Measurements from ENCODE around the gene SAXO2. TPM values are rescaled to one million over a fixed set of nuclear protein-coding genes. Genes with fewer than 3 reads are reported as not detected.
"Not testable (repeated sequence)": the region's sequence is repeated elsewhere in the genome, so short reads cannot be mapped to it uniquely, and the experiment has no call there.

The SAXO2 gene
- total RNA-seq, 1 donor from 2014 or later: 0.29 TPM

DNA sequence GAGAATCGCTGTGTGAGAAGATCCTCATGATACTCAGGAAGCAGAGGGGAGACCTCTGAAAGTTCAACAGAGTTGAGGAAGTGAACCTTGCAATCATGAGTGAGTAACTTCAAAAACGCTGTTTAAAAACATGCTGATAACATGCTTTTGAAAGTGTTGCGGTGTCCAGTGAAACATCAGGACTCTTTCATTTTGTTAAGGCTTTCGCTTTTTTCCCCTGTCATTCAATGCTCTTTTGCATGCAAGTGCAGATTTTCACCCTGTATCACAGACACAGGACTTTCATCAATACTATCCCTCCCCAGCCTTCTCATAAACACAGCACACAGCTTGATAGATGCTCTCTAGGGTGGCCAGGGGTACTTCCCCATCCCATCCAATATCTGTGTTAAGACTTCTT, 23.9 kb downstream of the SAXO2 start:
- DNase-seq (ENCODE audit: low read depth): not testable (repeated sequence)

DNA sequence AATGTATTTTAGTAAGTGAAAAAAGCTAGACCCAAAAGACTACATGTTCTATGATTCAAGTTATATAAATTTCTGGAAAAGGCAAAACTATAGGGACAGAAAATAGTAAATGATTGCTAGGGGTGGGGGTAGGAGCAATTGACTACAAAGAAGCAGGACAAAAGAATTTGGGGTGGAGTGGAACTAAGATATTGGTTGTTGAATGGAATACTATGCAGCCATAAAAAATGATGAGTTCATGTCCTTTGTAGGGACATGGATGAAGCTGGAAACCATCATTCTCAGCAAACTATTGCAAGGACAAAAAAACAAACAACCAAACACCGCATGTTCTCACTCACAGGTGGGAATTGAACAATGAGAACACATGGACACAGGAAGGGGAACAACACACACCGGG, 25.6 kb downstream of the SAXO2 start:
- DNase-seq (ENCODE audit: low read depth): not testable (repeated sequence)

DNA sequence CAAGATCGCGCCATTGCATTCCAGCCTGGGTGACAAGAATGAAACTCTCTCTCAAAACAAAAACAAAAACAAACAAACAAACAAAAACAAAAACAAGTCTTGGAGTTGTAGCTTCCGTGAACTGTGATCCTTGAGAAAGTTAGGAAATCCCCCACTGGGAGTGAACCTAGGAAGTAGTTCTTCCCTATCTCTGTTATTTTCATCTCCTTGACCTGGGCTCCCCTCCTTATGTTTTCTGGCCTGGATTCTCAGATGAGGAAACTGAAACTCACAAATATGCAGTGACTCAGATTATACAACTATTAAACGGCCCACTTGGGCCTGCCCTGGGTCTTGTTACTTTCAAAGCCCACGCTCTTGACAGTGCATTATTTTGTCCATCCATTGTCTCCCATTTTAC, 29.7 kb downstream of the SAXO2 start:
- DNase-seq (ENCODE audit: low read depth): no peak

DNA sequence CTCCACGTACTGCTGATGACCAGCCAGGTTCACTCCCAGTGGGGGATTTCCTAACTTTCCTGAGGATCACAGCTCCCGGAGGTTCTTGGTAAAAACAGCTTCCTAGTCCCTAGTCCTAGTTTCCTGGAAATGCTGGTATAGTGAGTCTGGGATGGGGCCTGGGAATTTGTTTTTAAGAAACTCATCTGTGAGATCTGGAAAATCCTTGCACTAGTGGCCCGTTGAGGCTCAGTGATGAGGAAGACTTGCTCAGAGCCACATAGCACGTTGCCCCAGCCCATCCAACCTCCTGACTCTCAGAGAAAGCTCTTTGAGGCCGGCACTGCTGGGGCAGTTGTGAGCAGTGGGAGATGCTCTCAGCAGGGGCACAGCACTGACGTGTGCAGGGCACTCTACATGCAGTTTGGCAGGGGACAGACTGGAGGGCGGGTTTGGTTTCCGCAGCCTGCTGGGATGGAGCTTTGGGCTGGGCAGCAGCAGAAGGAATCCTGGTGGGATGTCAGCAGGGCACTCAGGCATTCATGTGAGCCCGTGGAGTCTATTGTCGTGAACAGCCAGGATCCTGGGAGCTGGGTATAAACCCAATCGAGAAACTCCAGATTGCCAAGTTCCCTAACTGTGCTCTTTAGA, 31.6 kb downstream of the SAXO2 start:
- DNase-seq (ENCODE audit: low read depth): no peak

DNA sequence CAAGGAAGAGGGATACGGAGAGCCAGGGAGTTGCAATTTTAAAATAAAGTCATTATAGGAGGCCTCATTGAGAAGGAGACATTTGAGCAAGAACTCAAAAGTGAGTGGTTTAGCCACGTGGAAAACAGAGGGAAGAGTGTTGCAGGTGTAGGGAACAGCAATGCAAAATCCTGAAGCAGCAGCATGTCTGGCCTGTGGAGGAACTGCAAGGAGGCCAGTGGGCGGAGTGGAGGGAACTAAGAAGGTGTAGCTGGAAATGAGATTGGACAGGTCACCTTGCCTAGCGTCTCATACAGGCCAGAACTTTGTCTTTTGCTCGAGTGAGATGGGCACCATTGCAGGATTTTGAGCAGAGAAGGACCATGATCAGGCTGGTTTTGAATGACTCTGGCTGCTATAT, 34.9 kb downstream of the SAXO2 start:
- no peak for DNase-seq (ENCODE audit: low read depth)

DNA sequence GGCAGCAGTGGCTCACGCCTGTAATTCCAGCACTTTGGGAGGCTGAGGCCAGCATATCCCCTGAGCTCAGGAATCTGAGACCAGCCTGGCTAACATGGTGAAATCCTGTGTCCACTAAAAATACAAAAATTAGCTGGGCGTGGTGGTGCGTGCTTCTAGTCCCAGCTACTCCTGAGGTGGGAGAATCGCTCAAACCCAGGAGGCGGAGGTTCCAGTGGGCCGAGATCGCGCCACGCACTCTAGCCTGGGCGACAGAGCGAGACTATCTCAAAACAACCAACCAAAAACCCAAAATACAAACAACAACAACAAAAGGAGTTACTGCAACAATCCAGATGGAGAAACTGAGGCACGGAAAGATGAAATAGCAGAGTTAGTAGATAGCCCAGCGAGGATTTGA, 35.4 kb downstream of the SAXO2 start:
- DNase-seq (ENCODE audit: low read depth): no peak

DNA sequence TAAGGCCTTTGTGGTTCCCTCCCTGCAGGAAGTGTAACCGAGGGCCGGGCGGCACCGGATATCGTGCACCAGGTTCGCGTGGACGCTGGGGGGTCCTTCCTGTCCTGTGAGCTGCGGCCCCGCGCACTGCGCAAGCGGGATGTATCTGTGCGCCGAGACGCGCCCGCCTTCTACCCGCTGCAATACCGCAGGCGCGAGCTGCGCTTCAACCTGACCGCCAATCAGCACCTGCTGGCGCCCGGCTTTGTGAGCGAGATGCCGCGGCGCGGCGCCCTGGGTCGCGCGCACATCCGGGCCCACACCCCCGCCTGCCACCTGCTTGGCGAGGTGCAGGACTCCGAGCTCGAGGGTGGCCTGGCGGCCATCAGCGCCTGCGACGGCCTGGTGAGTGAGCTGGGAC, 35.9 kb downstream of the SAXO2 start:
- DNase-seq (ENCODE audit: low read depth): no peak

DNA sequence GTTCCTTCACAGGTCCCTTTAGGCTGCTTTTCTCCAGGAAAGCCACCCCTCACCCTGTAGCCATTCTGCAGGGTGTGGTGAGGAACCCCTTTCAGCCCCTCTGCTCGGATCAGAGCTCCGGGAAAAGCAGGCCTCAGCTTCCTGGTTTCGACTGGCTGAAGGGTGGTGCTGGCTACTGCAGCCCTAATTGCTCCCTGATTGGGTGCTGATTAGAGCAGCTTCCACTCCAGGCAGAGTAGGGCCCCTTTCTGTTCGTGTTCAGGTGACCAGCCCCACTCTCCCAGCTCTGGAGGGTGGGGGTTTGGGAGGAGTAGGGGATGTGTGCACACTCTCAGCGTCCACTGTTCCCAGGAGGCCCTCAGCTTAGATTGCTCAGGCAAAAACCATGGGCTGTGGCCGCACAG, 36.9 kb downstream of the SAXO2 start:
- not testable (repeated sequence) for DNase-seq (ENCODE audit: low read depth)

DNA sequence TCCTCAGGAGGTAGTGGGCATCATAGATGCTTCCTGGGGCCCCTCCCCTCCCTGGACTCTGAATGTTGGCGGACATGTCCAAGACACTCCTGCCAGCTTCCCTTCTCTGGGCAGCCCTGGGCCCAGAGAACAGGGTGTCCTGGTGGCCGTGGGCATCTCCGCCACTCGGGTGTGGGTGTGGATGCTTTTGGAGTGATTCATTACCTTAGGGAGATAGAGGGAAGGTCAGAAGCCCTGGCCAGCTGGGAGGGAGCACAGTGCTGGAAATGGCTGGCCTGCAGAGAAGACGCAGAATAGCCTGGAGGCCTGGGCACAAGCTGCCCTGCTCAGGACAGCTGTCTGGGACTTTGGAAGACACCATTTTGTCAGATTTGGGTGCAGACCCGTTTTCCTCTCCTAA, 37.7 kb downstream of the SAXO2 start:
- DNase-seq (ENCODE audit: low read depth): peak; percentile 41

DNA sequence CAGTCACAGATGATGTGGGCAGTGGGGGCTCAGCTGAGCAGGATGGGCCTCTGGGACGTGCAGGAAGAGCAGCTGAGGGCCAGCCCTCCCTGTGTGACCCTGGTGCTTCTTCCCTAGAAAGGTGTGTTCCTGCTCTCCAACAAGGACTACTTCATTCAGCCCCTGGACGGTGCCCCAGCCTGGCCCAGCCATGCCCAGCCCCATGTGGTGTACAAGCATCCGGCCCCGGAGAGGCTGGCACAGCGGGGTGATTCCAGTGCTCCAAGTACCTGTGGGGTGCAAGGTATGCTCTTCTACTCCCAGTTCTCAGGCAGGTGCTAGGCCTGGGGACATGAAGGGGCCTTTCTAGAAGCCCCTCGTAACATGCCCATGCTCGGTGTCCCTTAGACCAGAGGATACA, 38.3 kb downstream of the SAXO2 start:
- no peak for DNase-seq (ENCODE audit: low read depth)

DNA sequence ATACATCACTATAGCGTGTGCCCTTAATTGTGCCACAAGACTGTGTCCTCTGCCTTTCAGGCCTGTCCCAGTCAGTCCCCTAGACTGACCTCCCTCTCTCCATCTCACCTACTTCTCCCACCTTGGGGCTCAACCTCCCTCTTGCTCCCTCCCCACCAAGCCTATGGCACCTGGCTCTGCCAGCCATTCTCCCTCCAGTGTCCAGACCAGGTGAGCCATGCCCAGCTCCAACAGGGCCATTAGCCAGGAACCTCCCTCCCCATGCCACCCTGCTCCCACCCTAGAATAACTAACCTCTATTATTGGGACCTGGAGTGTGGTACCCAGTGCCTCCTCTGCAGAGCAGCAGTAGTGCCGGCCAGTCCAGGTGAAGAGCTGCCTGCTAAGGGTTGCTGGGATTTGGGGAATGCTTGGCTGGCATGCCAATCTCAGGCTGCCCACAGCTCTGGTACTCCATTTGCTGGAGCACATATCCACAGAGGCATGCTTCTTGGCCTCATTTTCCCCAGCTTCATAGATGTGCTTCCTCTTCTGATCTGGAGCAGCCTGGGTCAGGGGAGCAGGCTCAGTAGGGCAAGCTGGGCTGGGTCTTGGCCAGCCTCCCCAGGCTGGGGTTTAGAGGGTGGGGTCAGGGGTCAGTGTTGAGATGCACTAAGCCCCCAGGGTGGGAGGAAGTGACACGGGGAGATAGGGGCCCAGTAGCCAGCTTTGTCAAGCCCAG, 38.8 kb downstream of the SAXO2 start:
- DNase-seq (ENCODE audit: low read depth): no peak

DNA sequence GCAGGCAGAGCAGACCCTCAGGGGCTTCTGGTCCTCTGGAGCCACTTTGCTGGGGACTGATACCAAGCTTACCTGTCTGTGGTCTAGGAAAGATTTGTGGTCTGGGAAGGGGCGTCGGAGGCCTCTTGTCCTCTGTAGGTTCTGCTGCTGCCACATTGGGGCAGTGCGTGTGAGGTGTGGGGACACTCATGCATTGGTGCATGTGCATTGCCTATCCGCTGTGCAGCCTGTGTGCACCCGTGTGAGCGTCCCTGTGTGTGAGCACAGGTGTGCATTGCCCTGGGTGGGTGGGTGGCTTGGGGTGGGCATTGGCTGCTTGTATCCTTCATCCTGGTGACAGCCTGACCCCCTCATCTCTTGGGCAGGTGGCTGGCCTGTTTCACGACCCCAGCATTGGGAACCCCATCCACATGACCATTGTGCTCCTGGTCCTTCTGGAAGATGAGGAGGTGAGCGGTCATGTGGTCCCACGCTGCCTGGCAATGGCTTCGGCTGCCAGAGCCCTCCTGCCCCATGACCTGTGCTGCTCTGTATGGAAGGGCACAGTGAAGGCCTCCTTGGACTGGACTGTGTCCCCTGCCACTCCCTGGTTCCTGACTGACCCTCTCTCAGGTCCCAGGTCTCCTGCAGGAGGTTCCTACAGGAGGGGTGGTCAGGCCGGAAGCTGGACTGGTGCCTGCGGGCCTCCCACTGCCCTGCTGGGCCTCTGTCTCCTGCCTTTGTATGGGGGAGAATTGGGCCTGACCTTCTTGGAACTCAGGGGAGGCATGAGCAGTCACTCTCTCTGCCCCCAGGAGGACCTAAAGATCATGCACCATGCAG, 41.5 kb downstream of the SAXO2 start:
- no peak for DNase-seq (ENCODE audit: low read depth)

DNA sequence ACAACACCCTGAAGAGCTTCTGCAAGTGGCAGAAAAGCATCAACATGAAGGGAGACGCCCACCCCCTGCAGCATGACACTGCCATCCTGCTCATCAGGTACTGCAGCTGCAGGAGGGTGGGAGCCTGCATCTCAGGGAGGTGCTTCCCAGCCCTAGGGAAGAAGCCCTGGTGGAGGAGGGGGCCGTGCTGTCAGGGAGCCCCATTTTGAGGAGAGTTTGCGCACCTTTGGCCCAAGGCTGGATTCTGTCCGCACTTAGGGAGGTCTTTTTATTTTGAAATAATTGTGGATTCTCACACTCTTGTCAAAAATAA, 42.1 kb downstream of the SAXO2 start:
- no peak for DNase-seq (ENCODE audit: low read depth)

DNA sequence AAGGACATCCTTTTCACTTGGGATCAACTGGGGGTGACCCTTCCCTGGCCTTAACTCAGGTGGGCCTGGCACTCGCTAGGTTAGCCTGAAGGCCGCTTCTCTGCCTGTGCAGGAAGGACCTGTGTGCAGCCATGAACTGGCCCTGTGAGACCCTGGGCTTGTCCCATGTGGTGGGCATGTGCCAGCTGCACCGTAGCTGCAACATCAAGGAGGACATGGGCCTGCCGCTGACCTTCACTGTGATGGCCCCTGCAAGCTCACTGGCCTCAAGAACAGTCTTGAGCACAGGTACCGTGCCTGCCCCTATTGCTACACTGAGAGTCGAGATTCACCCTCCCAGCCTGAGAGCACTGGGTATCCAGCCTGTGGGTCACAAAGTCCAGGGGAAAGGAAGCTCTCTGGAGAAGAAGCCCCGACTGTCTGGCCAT, 43.0 kb downstream of the SAXO2 start:
- DNase-seq (ENCODE audit: low read depth): no peak

DNA sequence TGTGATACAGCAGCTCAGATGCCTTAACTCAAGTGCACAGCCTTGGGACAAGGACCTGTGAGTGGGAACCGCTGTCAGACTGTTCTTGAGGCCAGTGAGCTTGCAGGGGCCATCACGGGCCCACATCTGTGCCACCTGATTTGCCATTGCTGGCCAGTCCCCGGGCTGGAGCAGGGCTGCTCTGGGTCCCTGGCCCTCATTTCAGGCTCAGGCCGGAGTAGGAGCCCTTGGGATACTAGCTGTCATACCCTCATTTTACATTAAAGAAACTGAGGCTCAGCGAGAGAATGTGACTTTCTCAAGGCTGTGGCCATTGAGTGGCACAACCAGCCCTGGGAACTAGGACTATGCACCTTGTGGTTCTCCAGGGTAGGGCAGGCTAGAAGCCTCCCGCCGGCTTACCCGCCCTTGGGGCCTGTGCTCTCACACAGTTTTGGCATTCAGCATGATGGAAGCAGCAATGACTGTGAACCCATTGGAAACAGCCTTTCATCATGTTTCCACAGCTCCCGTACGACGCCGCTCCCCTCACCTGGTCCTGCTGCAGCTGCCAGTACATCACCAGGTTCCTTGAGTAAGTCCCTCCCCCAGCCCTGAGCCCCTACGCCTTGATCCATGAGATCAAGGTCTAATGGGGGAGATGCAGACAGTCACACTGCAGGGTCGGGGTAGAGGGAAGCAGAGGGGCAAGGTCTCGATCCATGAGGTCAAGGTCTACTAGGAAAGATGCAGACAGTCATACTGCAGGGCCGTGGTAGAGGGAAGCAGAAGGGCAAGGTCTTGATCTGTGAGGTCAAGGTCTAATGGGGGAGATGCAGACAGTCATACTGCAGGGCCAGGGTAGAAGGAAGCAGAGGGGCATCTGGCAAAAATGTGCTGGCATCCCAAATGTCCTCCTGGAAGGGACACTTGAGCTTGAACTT, 44.4 kb downstream of the SAXO2 start:
- DNase-seq (ENCODE audit: low read depth): no peak

DNA sequence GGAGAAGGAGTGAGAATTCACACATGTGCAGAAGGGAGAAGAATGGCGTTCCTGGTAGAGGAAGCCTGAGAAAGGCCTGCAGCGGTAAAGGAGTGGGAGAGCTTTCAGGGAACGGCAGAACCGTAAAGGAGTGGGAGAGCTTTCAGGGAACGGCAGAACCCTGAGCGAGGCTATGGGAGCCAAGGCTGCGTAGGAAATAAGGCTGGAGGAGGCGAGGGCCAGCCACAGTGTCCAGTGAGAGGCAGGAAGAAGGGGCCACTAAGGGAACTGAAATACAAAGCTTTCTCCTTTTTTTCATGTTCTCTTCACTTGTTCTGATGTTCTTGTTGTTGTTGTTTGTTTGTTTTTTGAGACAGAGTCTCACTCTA, 45.1 kb downstream of the SAXO2 start:
- DNase-seq (ENCODE audit: low read depth): no peak

DNA sequence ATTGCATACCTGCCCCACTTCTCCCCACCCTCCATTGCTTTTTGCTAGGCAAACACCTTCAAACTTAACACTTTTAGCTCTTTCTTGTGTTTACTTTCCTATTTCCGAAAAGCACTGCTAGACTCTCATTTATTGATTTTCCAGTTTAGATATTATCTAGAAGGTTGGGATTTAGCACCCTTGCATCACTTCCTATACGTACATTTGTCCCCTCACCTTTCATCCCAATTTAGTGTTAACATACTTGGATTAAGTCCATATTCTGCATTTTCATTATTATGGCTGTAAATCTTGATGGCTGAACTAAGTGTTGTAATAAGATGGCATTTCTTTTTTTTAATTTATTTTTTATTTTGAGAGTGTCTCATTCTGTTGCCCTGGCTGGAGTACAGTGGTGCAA, 47.2 kb downstream of the SAXO2 start:
- no peak for DNase-seq (ENCODE audit: low read depth)

DNA sequence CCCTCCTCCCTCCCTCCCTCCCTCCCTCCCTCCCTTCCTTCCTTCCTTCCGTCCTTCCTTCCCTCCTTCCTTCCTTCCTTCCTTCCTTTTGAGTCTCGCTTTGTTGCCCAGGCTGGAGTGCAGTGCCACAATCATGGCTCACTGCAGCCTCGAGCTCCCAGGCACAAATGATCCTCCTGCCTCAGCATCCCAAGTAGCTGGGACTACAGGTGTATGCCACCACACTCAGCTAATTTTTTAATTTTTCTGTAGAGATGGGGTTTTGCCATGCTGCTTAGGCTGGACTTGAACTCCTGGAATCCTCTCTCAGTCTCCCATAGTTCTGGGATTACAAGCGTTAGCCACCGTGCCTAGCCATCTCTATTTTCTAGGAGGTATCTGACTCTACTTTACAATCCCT, 48.7 kb downstream of the SAXO2 start:
- not testable (repeated sequence) for DNase-seq (ENCODE audit: low read depth)

DNA sequence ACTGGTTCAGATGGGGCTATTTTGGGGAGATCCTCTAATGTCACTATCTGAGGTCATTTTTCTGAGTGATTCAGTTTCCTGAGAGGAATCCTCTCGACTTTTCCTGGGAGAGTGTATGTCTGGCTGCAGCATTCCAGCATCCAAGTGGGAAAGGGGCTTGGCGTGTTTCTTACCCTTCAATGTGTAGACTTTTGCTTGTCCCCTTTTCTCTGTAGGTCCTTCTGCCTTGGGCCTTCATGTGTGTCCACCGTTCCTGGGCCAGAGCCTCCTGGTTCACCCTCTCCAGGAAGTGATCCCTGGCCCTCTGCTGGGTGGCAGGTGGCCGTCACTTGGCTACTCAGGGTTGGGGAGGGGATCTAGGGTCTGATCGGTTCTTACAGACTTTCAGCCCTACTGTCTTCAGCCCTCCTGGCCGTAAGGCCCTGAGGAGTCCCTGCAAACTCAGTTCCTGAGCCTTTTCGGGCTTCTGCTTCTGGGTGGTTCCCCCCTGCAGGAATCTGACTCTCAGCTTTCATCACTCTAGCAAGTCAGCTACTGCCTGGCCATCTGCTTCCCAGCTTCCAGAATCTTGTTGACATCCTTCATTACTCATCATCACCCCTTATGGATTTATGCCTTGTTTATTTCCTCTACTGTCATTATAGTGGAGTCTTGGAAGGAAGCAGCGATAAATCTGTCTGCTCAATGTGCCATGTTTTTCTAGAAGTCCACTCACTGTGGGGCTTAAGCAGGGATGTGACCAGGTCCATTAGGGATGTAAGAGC, 50.1 kb downstream of the SAXO2 start:
- DNase-seq (ENCODE audit: low read depth): no peak

DNA sequence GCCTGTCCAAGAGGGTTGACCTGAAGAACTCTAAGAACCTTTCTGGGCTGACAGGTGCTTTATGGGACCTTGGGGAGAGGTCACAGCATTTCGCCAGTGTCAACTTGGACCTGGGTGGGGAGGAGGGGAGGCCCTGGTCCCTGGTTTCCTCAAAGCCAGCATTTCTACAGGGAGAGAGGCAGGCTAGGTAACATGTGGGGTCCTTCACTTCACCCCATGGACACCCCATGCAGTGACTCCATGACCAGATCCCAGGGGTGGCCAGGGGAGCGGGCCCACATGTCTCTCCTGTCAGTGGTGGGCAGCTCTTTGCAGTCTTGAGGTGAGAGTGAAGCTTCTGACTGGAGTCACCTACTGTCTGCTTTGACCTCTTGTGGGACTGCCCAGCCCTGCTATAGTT, 50.8 kb downstream of the SAXO2 start:
- DNase-seq (ENCODE audit: low read depth): no peak

Measured in myocyte (in vitro differentiated cells).